PC-3 (cell line): ENCODE data around the gene AMER2.

Experiments used
- CTCF ChIP-seq: fragments of 300-600 bp; sonication (generic); conservative IDR thresholded peaks from 2 replicates; pipeline ENCODE4 v1.5.1; 2017; ENCODE audit warnings: antibody characterized with exemption, low read depth, mild to moderate bottlenecking, low read length
- EZH2 ChIP-seq: fragments of 300-600 bp; sonication (generic); IDR thresholded peaks from one replicate; pipeline ENCODE4 v1.6.1; 2017; ENCODE audit warnings: antibody characterized with exemption, mild to moderate bottlenecking, low read length; ENCODE audit not compliant: unreplicated experiment

- no peak for TF ChIP-seq CTCF
- TF ChIP-seq EZH2 = no peak
Observed at GRCh38 chr13:25186187-25186586, 14.1 kb upstream of the AMER2 start.
